GM12891 (cell line): ENCODE results near the gene DAB2IP.

Experiments
- POLR2A ChIP-seq: IDR thresholded peaks from 2 replicates; pipeline ENCODE4 v1.6.1; 2011; ENCODE audit warnings: low read depth, low read length, control low read depth
- POLR2AphosphoS5 ChIP-seq: IDR thresholded peaks from 2 replicates; pipeline ENCODE4 v1.6.1; 2011; ENCODE audit warnings: low read depth, low read length, control low read depth
- SPI1 ChIP-seq: IDR thresholded peaks from 2 replicates; pipeline ENCODE4 v1.6.1; 2011; ENCODE audit warnings: low read depth, low read length, control low read depth
- TAF1 ChIP-seq: IDR thresholded peaks from 2 replicates; pipeline ENCODE4 v1.6.1; 2011; ENCODE audit warnings: low read depth, low read length, control low read depth

DNA sequence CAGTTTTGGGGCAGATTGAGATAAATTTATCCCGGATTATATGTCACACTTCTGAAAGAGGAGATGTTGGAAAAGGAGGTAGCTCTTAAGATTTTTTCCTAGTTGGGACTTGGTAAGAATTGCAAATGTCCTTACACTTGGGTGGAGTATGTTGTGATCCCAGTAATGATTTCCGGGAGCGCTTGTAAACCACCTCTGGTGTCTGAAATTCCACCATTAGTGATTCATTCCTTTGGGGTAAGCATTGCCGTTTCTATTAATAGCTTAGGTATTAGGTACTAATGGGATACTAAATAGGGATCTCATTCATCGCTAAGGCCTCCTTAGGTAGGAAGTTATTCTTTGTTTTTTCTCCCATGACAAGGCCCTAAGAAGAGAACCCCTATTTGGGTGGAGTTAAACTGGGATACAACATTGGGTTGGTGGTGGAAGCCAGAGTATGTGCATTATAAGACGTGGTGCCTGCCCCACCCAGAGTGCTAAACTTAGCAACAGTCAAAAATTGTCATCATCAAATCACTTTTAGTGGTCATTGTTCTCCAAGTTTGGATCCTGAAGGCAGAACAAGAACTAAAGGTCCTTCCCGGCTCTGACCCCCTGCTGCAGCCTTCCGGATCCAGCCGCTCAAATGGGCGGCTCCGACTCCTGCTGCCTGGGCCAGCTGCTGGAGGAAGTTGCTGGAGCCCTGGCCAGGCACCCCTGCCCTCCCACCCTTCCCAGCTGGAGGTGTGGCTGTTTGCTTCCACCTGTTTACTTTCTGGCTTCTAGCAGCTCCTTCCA, 31.7 kb upstream of the DAB2IP start:
- TF ChIP-seq TAF1 (no peak), POLR2AphosphoS5 (no peak), POLR2A (no peak), SPI1 (no peak)
